Globus pallidus (tissue), 1 donor: Measurements from ENCODE around the gene PRRT4.
A peak's percentile ranks its signal among the peaks of the same experiment; 100 is the strongest.

Source experiments
- DNase-seq: peaks from one replicate; pipeline ENCODE4 v3.0.0-alpha.2; 2015; ENCODE audit warnings: low spot score

PRRT4 gene

GRCh38 chr7:128344431-128344774 is 17.1 kb downstream of the PRRT4 start:
- no peak for DNase-seq

GRCh38 chr7:128343554-128344430 is 17.7 kb downstream of the PRRT4 start, which contains the start of gene RBM28:
RBM28 (minus strand) TSS chr7:128343908; CDS start chr7:128343793, 115 bp downstream.
- peak; percentile 84 for DNase-seq

GRCh38 chr7:128341733-128342132 is 19.8 kb downstream of the PRRT4 start:
- DNase-seq, result no peak

- no peak for DNase-seq
Measured at GRCh38 chr7:128335730-128336129, 25.8 kb downstream of the PRRT4 start.

GRCh38 chr7:128324368-128324680 is 37.2 kb downstream of the PRRT4 start:
- DNase-seq, result no peak

GRCh38 chr7:128323459-128324367 is 37.8 kb downstream of the PRRT4 start:
- DNase-seq, result no peak

GRCh38 chr7:128323040-128323439 is 38.5 kb downstream of the PRRT4 start:
- DNase-seq, result no peak

- DNase-seq, result peak; percentile 13
Measured at GRCh38 chr7:128322040-128322643, 39.3 kb downstream of the PRRT4 start.

- DNase-seq, result no peak
Measured at GRCh38 chr7:128321044-128321422, 40.5 kb downstream of the PRRT4 start.

GRCh38 chr7:128318691-128319090 is 42.8 kb downstream of the PRRT4 start:
- DNase-seq, result no peak

GRCh38 chr7:128311013-128311412 is 50.5 kb downstream of the PRRT4 start:
- no peak for DNase-seq

GRCh38 chr7:128310499-128310898 is 51.0 kb downstream of the PRRT4 start:
- no peak for DNase-seq

- DNase-seq, result no peak
Measured at GRCh38 chr7:128309976-128310375, 51.5 kb downstream of the PRRT4 start.

GRCh38 chr7:128309124-128309523 is 52.4 kb downstream of the PRRT4 start:
- DNase-seq, result no peak

GRCh38 chr7:128307061-128307460 is 54.4 kb downstream of the PRRT4 start:
- DNase-seq, result no peak

GRCh38 chr7:128304212-128304611 is 57.3 kb downstream of the PRRT4 start:
- DNase-seq, result peak; percentile 57

GRCh38 chr7:128303643-128304042 is 57.8 kb downstream of the PRRT4 start:
- DNase-seq, result no peak

GRCh38 chr7:128303133-128303532 is 58.4 kb downstream of the PRRT4 start:
- DNase-seq, result no peak

- no peak for DNase-seq
Measured at GRCh38 chr7:128302139-128302538, 59.4 kb downstream of the PRRT4 start.
